Mammary epithelial cell (primary cell): ENCODE data around the gene VEGFB.

Source experiments
- EZH2 ChIP-seq: IDR thresholded peaks from 2 replicates; pipeline ENCODE4 v1.6.1; 2012; ENCODE audit warnings: low read length, inconsistent platforms, borderline replicate concordance
- TF ChIP-seq, protein P1 (sequence below), 2 donors: IDR thresholded peaks in 1 of 2; conservative IDR thresholded peaks in 1 of 2; 2 replicates each; pipeline ENCODE4 v1.5.1; 2011 to 2012; ENCODE audit warnings: inconsistent platforms in 2 of 2, low read length in 2 of 2, mild to moderate bottlenecking in 2 of 2, control low read depth in 1 of 2, low read depth in 1 of 2; ENCODE audit not compliant: insufficient read depth in 1 of 2; ENCODE audit errors: extremely low read depth in 1 of 2

DNA sequence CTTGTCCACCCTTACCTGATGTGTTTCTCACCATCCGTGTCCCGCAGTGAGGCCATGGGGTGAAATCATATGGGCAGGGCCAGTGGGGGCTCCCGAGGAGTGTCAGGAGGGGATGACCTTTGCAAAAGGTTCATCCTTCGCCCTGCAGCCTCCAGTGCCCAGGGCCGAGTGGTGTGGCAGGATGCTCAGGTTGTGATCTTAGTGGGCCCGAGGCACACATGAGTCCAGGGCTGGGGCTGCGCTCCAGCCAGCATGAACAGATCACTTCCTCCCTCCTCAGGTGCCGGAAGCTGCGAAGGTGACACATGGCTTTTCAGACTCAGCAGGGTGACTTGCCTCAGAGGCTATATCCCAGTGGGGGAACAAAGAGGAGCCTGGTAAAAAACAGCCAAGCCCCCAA lies 3.7 kb downstream of the VEGFB start:
- TF ChIP-seq EZH2 = no peak
- TF ChIP-seq, protein P1, sequence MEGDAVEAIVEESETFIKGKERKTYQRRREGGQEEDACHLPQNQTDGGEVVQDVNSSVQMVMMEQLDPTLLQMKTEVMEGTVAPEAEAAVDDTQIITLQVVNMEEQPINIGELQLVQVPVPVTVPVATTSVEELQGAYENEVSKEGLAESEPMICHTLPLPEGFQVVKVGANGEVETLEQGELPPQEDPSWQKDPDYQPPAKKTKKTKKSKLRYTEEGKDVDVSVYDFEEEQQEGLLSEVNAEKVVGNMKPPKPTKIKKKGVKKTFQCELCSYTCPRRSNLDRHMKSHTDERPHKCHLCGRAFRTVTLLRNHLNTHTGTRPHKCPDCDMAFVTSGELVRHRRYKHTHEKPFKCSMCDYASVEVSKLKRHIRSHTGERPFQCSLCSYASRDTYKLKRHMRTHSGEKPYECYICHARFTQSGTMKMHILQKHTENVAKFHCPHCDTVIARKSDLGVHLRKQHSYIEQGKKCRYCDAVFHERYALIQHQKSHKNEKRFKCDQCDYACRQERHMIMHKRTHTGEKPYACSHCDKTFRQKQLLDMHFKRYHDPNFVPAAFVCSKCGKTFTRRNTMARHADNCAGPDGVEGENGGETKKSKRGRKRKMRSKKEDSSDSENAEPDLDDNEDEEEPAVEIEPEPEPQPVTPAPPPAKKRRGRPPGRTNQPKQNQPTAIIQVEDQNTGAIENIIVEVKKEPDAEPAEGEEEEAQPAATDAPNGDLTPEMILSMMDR (conservative IDR thresholded peaks at IDR 0.05 in 1 of 2, IDR thresholded peaks at IDR 0.05 in 1 of 2; ENCODE audit: extremely low read depth in 1 of 2, insufficient read depth in 1 of 2, low read depth in 1 of 2, low read length in 2 of 2) = no peak
